PC-3 (cell line): ENCODE results near the gene NKAIN2.

Experiments used
- CTCF ChIP-seq: fragments of 300-600 bp; sonication (generic); conservative IDR thresholded peaks from 2 replicates; pipeline ENCODE4 v1.5.1; 2017; ENCODE audit warnings: antibody characterized with exemption, low read depth, mild to moderate bottlenecking, low read length
- EZH2 ChIP-seq: fragments of 300-600 bp; sonication (generic); IDR thresholded peaks from one replicate; pipeline ENCODE4 v1.6.1; 2017; ENCODE audit warnings: antibody characterized with exemption, mild to moderate bottlenecking, low read length; ENCODE audit not compliant: unreplicated experiment
- EZH2phosphoT487 ChIP-seq: fragments of 300-600 bp; sonication (generic); IDR thresholded peaks from 2 replicates; pipeline ENCODE4 v1.6.1; 2018; ENCODE audit warnings: mild to moderate bottlenecking, antibody characterized with exemption, low read length, borderline replicate concordance

GRCh38 chr6:124866040-124866439 lies 1062.4 kb downstream of the NKAIN2 start:
- no peak for TF ChIP-seq EZH2phosphoT487
- no peak for TF ChIP-seq CTCF
- TF ChIP-seq EZH2: no peak
